ENCODE measurements around the gene RNF11. TPM values are rescaled to one million over a fixed set of nuclear protein-coding genes. Genes with fewer than 3 reads are reported as not detected.

RNF11 gene
- total RNA-seq, 6 experiments from 2014 or later: 114 to 147 (median 128) TPM

DNA sequence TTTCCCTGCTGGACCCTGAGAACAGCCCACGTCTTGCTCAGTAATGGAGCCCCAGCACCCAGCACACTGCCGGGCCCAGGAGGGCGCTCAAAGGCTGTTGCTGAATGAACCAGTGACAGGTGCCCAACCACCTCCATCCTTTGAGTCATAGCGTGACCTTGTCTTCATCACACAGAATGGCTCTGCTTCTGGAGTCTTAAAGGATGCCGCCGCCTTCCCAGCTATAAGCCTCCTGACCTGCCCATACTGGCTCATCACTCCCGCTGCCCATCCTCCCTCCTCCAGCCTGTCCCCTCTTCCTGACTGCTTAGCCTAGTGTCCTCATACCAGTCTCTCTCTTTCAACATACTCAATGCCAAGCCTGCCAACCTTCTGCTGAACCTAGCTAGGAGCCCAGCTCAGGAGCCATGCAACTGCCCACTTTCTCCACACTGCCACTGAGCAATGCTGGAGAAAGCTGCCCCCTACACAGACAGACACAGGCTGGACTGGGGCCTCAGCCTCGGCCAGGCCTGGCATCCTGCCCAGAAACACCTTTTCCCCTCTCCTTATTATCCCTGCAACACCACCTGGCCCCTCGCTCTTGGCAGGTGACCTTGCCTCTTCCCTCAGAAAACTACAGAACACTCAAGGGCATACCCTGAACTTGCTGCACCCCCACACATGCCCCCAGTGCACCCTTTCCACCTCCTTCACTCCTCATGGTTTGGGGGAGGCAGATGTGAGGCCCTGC is 80.2 kb downstream of the RNF11 start:
- Mint-ChIP-seq H3K27me3 (ENCODE audit: insufficient read depth) (peaks cover 3% of the 10 kb centered on the region), H3K27ac (no peak overlapping the region), H3K9me3 (no peaks in the 10 kb centered on the region), H3K36me3 (ENCODE audit: low read depth) (no peaks in the 10 kb centered on the region), H3K4me3 (no peak overlapping the region), H3K4me1 (ENCODE audit: low read depth) (peaks cover 28% of the 10 kb centered on the region)
- DNase-seq: no peak
- TF ChIP-seq, protein P1, sequence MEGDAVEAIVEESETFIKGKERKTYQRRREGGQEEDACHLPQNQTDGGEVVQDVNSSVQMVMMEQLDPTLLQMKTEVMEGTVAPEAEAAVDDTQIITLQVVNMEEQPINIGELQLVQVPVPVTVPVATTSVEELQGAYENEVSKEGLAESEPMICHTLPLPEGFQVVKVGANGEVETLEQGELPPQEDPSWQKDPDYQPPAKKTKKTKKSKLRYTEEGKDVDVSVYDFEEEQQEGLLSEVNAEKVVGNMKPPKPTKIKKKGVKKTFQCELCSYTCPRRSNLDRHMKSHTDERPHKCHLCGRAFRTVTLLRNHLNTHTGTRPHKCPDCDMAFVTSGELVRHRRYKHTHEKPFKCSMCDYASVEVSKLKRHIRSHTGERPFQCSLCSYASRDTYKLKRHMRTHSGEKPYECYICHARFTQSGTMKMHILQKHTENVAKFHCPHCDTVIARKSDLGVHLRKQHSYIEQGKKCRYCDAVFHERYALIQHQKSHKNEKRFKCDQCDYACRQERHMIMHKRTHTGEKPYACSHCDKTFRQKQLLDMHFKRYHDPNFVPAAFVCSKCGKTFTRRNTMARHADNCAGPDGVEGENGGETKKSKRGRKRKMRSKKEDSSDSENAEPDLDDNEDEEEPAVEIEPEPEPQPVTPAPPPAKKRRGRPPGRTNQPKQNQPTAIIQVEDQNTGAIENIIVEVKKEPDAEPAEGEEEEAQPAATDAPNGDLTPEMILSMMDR (IDR thresholded peaks at IDR 0.05): no peak

DNA sequence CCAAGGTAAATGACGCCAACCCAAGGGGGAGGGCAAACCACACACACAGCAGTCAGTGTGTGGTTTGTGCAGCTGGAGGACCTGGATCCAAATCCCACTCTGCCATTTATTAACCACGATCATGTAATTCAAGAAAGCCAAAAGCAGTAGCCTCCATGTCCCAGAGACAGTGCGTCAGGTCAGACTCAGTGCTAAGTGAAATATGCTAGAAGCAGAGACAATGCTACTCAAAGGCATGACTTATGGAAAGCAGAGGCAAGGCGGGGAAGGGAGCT is 80.7 kb downstream of the RNF11 start:
- Mint-ChIP-seq H3K36me3 (ENCODE audit: low read depth) (no peaks in the 10 kb centered on the region), H3K9me3 (no peaks in the 10 kb centered on the region), H3K4me1 (ENCODE audit: low read depth) (peaks cover 28% of the 10 kb centered on the region), H3K27ac (no peak overlapping the region), H3K27me3 (ENCODE audit: insufficient read depth) (peaks cover 3% of the 10 kb centered on the region), H3K4me3 (no peak overlapping the region)
- TF ChIP-seq, protein P1 (IDR thresholded peaks at IDR 0.05): no peak
- DNase-seq: no peak

DNA sequence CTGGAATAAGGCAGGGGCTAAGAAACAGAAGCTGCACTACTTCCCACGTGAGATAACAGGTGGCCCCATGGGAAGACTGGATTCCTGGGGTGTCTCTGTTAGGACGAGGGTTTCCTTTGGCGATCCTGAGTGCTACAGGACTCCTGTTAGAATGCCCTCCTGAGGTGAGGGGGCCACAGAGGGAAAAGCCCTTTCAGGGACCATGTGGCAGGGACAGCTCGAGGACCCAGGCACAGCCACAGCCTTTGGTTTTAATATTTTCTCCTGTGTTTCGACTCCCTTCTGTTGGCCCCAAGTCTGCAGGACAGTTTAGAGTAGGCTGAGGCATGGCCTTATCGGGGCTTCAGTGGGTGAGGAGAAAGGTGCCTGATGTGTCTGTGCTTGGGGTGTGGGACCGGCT is 81.7 kb downstream of the RNF11 start:
- Mint-ChIP-seq H3K27me3 (ENCODE audit: insufficient read depth) (peaks cover 5% of the 10 kb centered on the region), H3K4me3 (no peak overlapping the region)

DNA sequence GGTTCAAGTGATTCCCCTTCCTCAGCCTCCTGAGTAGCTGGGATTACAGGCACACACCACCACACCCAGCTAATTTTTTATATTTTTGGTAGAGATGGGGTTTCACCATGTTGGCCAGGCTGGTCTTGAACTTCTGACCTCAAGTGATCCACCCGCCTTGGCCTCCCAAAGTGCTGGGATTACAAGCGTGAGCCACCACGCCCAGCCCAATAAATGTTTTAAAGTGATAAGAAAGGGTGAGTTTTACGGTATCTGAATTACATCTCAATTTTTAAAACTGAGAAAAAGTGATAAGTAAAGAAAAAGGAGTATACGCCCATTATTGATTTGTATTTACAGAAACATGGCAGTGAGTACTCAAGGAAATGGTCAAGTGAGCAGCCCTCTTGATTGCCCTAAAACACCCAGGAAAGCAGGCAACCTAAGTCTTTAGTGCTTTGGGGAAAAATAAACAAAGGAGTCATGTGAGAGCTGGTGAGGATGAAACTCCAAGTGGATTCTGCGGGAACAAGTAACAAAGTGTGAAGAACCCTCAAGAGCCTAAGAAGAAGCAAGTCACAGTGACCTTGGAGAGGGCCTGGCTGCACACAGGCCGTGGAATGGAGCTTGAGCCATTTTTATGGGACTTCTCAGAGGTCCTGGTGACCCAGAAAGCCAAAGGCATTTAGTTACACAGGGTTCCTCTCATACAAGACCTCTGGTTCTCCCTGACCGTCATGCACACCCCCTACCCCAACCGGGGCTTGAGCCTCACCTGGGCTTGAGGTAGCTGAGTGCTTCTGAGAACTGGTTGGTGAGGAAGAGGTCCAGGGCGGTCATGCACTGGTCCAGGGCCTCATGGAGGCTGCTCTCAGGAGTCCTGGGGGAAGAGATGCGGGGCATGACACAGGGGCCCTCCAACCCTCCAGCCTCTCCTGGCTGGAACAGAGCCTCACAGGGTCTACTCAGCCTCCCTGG is 85.2 kb downstream of the RNF11 start:
- no peak overlapping the region for H3K27ac Mint-ChIP-seq
- DNase-seq: no peak

More for the DNA sequence above, 81.7 kb downstream of the RNF11 start:
- Mint-ChIP-seq H3K4me1 (ENCODE audit: low read depth) (peaks cover 28% of the 10 kb centered on the region), H3K9me3 (no peaks in the 10 kb centered on the region), H3K36me3 (ENCODE audit: low read depth) (no peaks in the 10 kb centered on the region), H3K27ac (no peak overlapping the region)
- DNase-seq: no peak
- TF ChIP-seq, protein P1 (IDR thresholded peaks at IDR 0.05): no peak

DNA sequence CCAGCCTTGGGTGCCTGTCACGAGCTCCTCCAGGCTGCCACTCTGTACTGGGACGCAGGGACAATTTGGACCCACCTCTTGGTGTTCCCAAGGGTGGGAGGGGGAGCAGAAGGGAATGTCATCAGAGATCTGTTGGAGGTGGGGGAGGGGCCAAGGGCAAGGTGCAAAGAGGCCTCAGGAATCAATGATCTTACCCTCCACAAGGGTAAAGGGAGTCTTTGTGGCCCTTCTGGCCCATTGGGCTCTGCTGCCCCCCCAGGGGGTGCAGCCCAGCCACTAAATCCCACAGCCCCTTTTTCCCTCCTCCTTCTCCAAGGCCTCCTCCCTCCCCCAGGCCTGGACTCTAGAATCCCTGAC is 85.8 kb downstream of the RNF11 start:
- TF ChIP-seq, protein P1 (IDR thresholded peaks at IDR 0.05): no peak
- DNase-seq: no peak
- H3K36me3 Mint-ChIP-seq (ENCODE audit: low read depth): no peaks in the 10 kb centered on the region
- no peaks in the 10 kb centered on the region for H3K9me3 Mint-ChIP-seq
- H3K27me3 Mint-ChIP-seq (ENCODE audit: insufficient read depth): peaks cover 13% of the 10 kb centered on the region
- H3K27ac Mint-ChIP-seq: no peak overlapping the region
- no peak overlapping the region for H3K4me3 Mint-ChIP-seq
- no peaks in the 10 kb centered on the region for H3K4me1 Mint-ChIP-seq (ENCODE audit: low read depth)

More for the DNA sequence above, 85.2 kb downstream of the RNF11 start:
- Mint-ChIP-seq H3K9me3 (no peaks in the 10 kb centered on the region), H3K36me3 (ENCODE audit: low read depth) (no peaks in the 10 kb centered on the region), H3K4me1 (ENCODE audit: low read depth) (no peaks in the 10 kb centered on the region), H3K4me3 (no peak overlapping the region), H3K27me3 (ENCODE audit: insufficient read depth) (peaks cover 13% of the 10 kb centered on the region)
- TF ChIP-seq, protein P1 (IDR thresholded peaks at IDR 0.05): no peak
